Activated CD8-positive, alpha-beta T cell treated with anti-CD3 and anti-CD28 coated beads for 36 hours (primary cell): Measurements from ENCODE around the gene CYTH3. TPM values are rescaled to one million over a fixed set of nuclear protein-coding genes. Genes with fewer than 3 reads are reported as not detected.
"Not testable (repeated sequence)": the region's sequence is repeated elsewhere in the genome, so short reads cannot be mapped to it uniquely, and the experiment has no call there.

Source experiments
- ATAC-seq: fragments of 200-7000 bp; cut with Tn5 transposase; one replicate; pipeline ENCODE4 v1.10.0; 2021; ENCODE audit warnings: mild to moderate bottlenecking, moderate library complexity
- CTCF ChIA-PET: fragments of 350-600 bp; sonication (Branson Sonifier 250); formaldehyde crosslinking; loops from one replicate; lab custom pipeline; 2021; ENCODE audit warnings: antibody characterized with exemption; lab: Charles Lee
- POLR2A ChIA-PET: fragments of 350-600 bp; sonication (Branson Sonifier 250); formaldehyde crosslinking; loops from one replicate; lab custom pipeline; 2021; ENCODE audit warnings: antibody characterized with exemption; lab: Charles Lee
- DNase-seq: peaks from one replicate; pipeline ENCODE4 v3.0.0-alpha.2; 2020
- H3K27ac Mint-ChIP-seq: one replicate; pipeline ENCODE4 v1.8.0; 2021; ENCODE audit warnings: mild to moderate bottlenecking, mixed read lengths
- H3K27me3 Mint-ChIP-seq: one replicate; pipeline ENCODE4 v1.8.0; 2021; ENCODE audit warnings: mixed read lengths
- H3K36me3 Mint-ChIP-seq: one replicate; pipeline ENCODE4 v1.8.0; 2021; ENCODE audit warnings: low read depth, mixed read lengths
- H3K4me1 Mint-ChIP-seq: one replicate; pipeline ENCODE4 v1.8.0; 2021; ENCODE audit warnings: low read depth, mixed read lengths
- H3K4me3 Mint-ChIP-seq: one replicate; pipeline ENCODE4 v1.8.0; 2021; ENCODE audit warnings: mild to moderate bottlenecking, moderate library complexity, mixed read lengths
- H3K9me3 Mint-ChIP-seq: one replicate; pipeline ENCODE4 v1.8.0; 2021; ENCODE audit warnings: mixed read lengths
- CTCF ChIP-seq: fragments of 200-600 bp; IDR thresholded peaks from one replicate; pipeline ENCODE4 v1.8.0; 2022; ENCODE audit warnings: antibody characterized with exemption, mild to moderate bottlenecking
- intact Hi-C: fragments of 100-400 bp; cut with micrococcal nuclease; formaldehyde crosslinking; loops from one replicate; pipeline ENCODE4 v1.10.0; 2022
- total RNA-seq, 2 experiments: library from RNA; stranded (reverse); gene quantifications; one replicate each; pipeline ENCODE4 v1.2.3, GENCODE V29; 2021

Gene CYTH3
- total RNA-seq, 2 experiments from 2014 or later: 0.92 to 2.3 TPM

- intact Hi-C loops: no loop called here
- Mint-ChIP-seq H3K9me3 (no peaks in the 10 kb centered on the region), H3K27ac (no peak overlapping the region), H3K4me3 (no peak overlapping the region), H3K36me3 (peaks cover 43% of the 10 kb centered on the region), H3K27me3 (no peaks in the 10 kb centered on the region), H3K4me1 (no peaks in the 10 kb centered on the region)
- ATAC-seq (no peak), DNase-seq (no peak)
- CTCF ChIA-PET: no interaction called here
- no peak for TF ChIP-seq CTCF
- POLR2A ChIA-PET: no interaction called here
Measured at GRCh38 chr7:6154542-6155404, 117.7 kb downstream of the CYTH3 start.

GRCh38 chr7:6153646-6154541 lies 118.5 kb downstream of the CYTH3 start:
- Mint-ChIP-seq H3K27ac (no peak overlapping the region), H3K4me1 (no peaks in the 10 kb centered on the region), H3K36me3 (peaks cover 46% of the 10 kb centered on the region), H3K4me3 (no peak overlapping the region), H3K9me3 (no peaks in the 10 kb centered on the region), H3K27me3 (no peaks in the 10 kb centered on the region)
- DNase-seq (no peak), ATAC-seq (no peak)
- ChIA-PET CTCF (no interaction called here), POLR2A (no interaction called here)
- no peak for TF ChIP-seq CTCF
- intact Hi-C loops: no loop called here

- Mint-ChIP-seq H3K27me3 (no peaks in the 10 kb centered on the region), H3K27ac (no peak overlapping the region), H3K9me3 (no peaks in the 10 kb centered on the region), H3K36me3 (peaks cover 46% of the 10 kb centered on the region), H3K4me1 (no peaks in the 10 kb centered on the region), H3K4me3 (no peak overlapping the region)
- POLR2A ChIA-PET: no interaction called here
- ATAC-seq (no peak), DNase-seq (no peak)
- intact Hi-C loops: no loop called here
- CTCF ChIA-PET: no interaction called here
- TF ChIP-seq CTCF: no peak
Measured at GRCh38 chr7:6151994-6152735, 120.3 kb downstream of the CYTH3 start.

- intact Hi-C loops, H3K4me1 Mint-ChIP-seq, DNase-seq, ATAC-seq, H3K27me3 Mint-ChIP-seq, CTCF ChIA-PET, H3K9me3 Mint-ChIP-seq, H3K27ac Mint-ChIP-seq, H3K4me3 Mint-ChIP-seq, POLR2A ChIA-PET: not testable (repeated sequence)
- H3K36me3 Mint-ChIP-seq: peaks cover 45% of the 10 kb centered on the region
Measured at GRCh38 chr7:6151527-6151926, 120.9 kb downstream of the CYTH3 start.

- intact Hi-C loops: no loop called here
- no peak for TF ChIP-seq CTCF
- H3K9me3 Mint-ChIP-seq: no peaks in the 10 kb centered on the region
- no peaks in the 10 kb centered on the region for H3K27me3 Mint-ChIP-seq
- no peak overlapping the region for H3K4me3 Mint-ChIP-seq
- DNase-seq (no peak), ATAC-seq (no peak)
- H3K27ac Mint-ChIP-seq: no peak overlapping the region
- H3K4me1 Mint-ChIP-seq: no peaks in the 10 kb centered on the region
- CTCF ChIA-PET: no interaction called here
- POLR2A ChIA-PET: no interaction called here
- peaks cover 44% of the 10 kb centered on the region for H3K36me3 Mint-ChIP-seq
Measured at GRCh38 chr7:6149996-6150395, 122.4 kb downstream of the CYTH3 start.
